Body of pancreas (tissue), 4 donors: ENCODE results near the gene SHROOM2.

Experiments
- POLR2A ChIP-seq, 3 donors: fragments of 450-650 bp; IDR thresholded peaks; one replicate each; pipeline ENCODE4 v1.6.1; 2016; ENCODE audit warnings: antibody characterized with exemption in 3 of 3, mild to moderate bottlenecking in 2 of 3
- TF ChIP-seq, protein P1 (sequence below), 7 experiments: fragments of 450-650 bp in 4 of 7; fragments of 200-600 bp in 3 of 7; sonication (generic) in 3 of 7; IDR thresholded peaks; one replicate each; pipeline ENCODE4 v1.5.1; 2016 to 2019; ENCODE audit warnings: antibody characterized with exemption in 7 of 7

DNA sequence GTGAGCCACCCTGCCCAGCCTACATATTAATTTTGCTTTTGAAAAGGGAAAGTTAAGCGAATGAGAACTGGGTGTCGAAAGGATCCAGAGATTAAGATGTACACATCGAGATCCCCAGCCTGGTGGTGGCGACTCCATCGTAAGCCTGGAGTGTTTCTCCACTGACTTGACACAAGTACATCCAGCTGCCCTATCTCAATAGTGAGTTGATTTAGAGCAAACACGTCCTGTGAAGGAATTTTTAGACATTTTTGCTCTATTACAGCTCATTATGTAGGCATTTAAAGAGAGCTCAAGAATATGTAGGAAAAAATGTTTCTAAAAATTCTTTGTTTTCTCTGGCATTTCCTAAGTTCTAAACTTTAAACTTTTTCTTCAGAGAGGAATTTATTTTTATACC, 169.3 kb downstream of the SHROOM2 start:
- TF ChIP-seq, protein P1, sequence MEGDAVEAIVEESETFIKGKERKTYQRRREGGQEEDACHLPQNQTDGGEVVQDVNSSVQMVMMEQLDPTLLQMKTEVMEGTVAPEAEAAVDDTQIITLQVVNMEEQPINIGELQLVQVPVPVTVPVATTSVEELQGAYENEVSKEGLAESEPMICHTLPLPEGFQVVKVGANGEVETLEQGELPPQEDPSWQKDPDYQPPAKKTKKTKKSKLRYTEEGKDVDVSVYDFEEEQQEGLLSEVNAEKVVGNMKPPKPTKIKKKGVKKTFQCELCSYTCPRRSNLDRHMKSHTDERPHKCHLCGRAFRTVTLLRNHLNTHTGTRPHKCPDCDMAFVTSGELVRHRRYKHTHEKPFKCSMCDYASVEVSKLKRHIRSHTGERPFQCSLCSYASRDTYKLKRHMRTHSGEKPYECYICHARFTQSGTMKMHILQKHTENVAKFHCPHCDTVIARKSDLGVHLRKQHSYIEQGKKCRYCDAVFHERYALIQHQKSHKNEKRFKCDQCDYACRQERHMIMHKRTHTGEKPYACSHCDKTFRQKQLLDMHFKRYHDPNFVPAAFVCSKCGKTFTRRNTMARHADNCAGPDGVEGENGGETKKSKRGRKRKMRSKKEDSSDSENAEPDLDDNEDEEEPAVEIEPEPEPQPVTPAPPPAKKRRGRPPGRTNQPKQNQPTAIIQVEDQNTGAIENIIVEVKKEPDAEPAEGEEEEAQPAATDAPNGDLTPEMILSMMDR (IDR thresholded peaks at IDR 0.05): no peak
- TF ChIP-seq POLR2A (IDR thresholded peaks at IDR 0.05): no peak
